Rectal smooth muscle tissue (tissue), 1 donor: ENCODE data around the gene TJP2.
"Not testable (repeated sequence)": the region's sequence is repeated elsewhere in the genome, so short reads cannot be mapped to it uniquely, and the experiment has no call there.

Experiments used
- H3K27ac ChIP-seq: one replicate; pipeline ENCODE4 v1.7.0; 2013; ENCODE audit warnings: low read depth, low read length, inconsistent platforms
- H3K27me3 ChIP-seq: one replicate; pipeline ENCODE4 v1.7.0; 2013; ENCODE audit warnings: low read length; ENCODE audit not compliant: control insufficient read depth, insufficient read depth
- H3K36me3 ChIP-seq: one replicate; pipeline ENCODE4 v1.7.0; 2013; ENCODE audit warnings: low read length; ENCODE audit not compliant: control insufficient read depth, insufficient read depth
- H3K4me1 ChIP-seq: one replicate; pipeline ENCODE4 v1.7.0; 2013; ENCODE audit warnings: low read length; ENCODE audit not compliant: control insufficient read depth, insufficient read depth
- H3K4me3 ChIP-seq: one replicate; pipeline ENCODE4 v1.7.0; 2013; ENCODE audit warnings: low read length
- H3K9ac ChIP-seq: one replicate; pipeline ENCODE4 v1.7.0; 2013; ENCODE audit warnings: low read length

The TJP2 gene

GRCh38 chr9:69279733-69280132 is 105.7 kb downstream of the TJP2 start:
- no peaks in the 10 kb centered on the region for H3K27me3 ChIP-seq
- no peak overlapping the region for H3K4me3 ChIP-seq
- no peak overlapping the region for H3K27ac ChIP-seq
- H3K36me3 ChIP-seq: no peaks in the 10 kb centered on the region
- H3K9ac ChIP-seq: no peak overlapping the region
- H3K4me1 ChIP-seq: no peaks in the 10 kb centered on the region

GRCh38 chr9:69283003-69283402 is 108.9 kb downstream of the TJP2 start:
- Histone ChIP-seq H3K27me3 (no peaks in the 10 kb centered on the region), H3K9ac (no peak overlapping the region), H3K4me3 (no peak overlapping the region), H3K4me1 (no peaks in the 10 kb centered on the region), H3K27ac (no peak overlapping the region), H3K36me3 (no peaks in the 10 kb centered on the region)

- Histone ChIP-seq H3K4me3 (no peak overlapping the region), H3K27ac (no peak overlapping the region), H3K27me3 (no peaks in the 10 kb centered on the region), H3K4me1 (peaks cover 5% of the 10 kb centered on the region), H3K9ac (no peak overlapping the region), H3K36me3 (no peaks in the 10 kb centered on the region)
These were observed 118.0 kb downstream of the TJP2 start for GRCh38 chr9:69292078-69292477.

- Histone ChIP-seq H3K4me1 (peaks cover 5% of the 10 kb centered on the region), H3K36me3 (no peaks in the 10 kb centered on the region), H3K27me3 (no peaks in the 10 kb centered on the region), H3K27ac (no peak overlapping the region), H3K4me3 (no peak overlapping the region), H3K9ac (no peak overlapping the region)
These were observed 119.1 kb downstream of the TJP2 start for GRCh38 chr9:69293156-69293555.

GRCh38 chr9:69295872-69296552 is 121.9 kb downstream of the TJP2 start:
- Histone ChIP-seq H3K27ac (no peak overlapping the region), H3K9ac (no peak overlapping the region)

GRCh38 chr9:69297300-69297980 is 123.4 kb downstream of the TJP2 start:
- Histone ChIP-seq H3K36me3 (no peaks in the 10 kb centered on the region), H3K27me3 (no peaks in the 10 kb centered on the region), H3K4me1 (peaks cover 5% of the 10 kb centered on the region), H3K27ac (no peak overlapping the region), H3K9ac (no peak overlapping the region), H3K4me3 (no peak overlapping the region)

More at GRCh38 chr9:69295872-69296552, 121.9 kb downstream of the TJP2 start:
- no peak overlapping the region for H3K4me3 ChIP-seq
- peaks cover 5% of the 10 kb centered on the region for H3K4me1 ChIP-seq
- no peaks in the 10 kb centered on the region for H3K36me3 ChIP-seq
- no peaks in the 10 kb centered on the region for H3K27me3 ChIP-seq

GRCh38 chr9:69299315-69299714 is 125.2 kb downstream of the TJP2 start:
- no peak overlapping the region for H3K4me3 ChIP-seq

GRCh38 chr9:69299826-69300225 is 125.7 kb downstream of the TJP2 start:
- H3K4me3 ChIP-seq: no peak overlapping the region
- H3K4me1 ChIP-seq: peaks cover 5% of the 10 kb centered on the region
- no peaks in the 10 kb centered on the region for H3K27me3 ChIP-seq
- no peaks in the 10 kb centered on the region for H3K36me3 ChIP-seq
- H3K27ac ChIP-seq: no peak overlapping the region
- no peak overlapping the region for H3K9ac ChIP-seq

More at GRCh38 chr9:69299315-69299714, 125.2 kb downstream of the TJP2 start:
- peaks cover 5% of the 10 kb centered on the region for H3K4me1 ChIP-seq
- no peaks in the 10 kb centered on the region for H3K27me3 ChIP-seq
- no peak overlapping the region for H3K27ac ChIP-seq
- H3K9ac ChIP-seq: no peak overlapping the region
- H3K36me3 ChIP-seq: no peaks in the 10 kb centered on the region

GRCh38 chr9:69303331-69303730 is 129.3 kb downstream of the TJP2 start:
- H3K27me3 ChIP-seq: no peaks in the 10 kb centered on the region
- H3K36me3 ChIP-seq: no peaks in the 10 kb centered on the region
- H3K4me3 ChIP-seq: no peak overlapping the region
- no peak overlapping the region for H3K27ac ChIP-seq
- peaks cover 6% of the 10 kb centered on the region for H3K4me1 ChIP-seq
- no peak overlapping the region for H3K9ac ChIP-seq

- H3K4me1 ChIP-seq, H3K27ac ChIP-seq, H3K4me3 ChIP-seq, H3K9ac ChIP-seq, H3K27me3 ChIP-seq, H3K36me3 ChIP-seq: not testable (repeated sequence)
These were observed 132.9 kb downstream of the TJP2 start for GRCh38 chr9:69306895-69307445.

GRCh38 chr9:69307446-69308205 is 133.5 kb downstream of the TJP2 start:
- H3K27me3 ChIP-seq: no peaks in the 10 kb centered on the region
- H3K4me3 ChIP-seq: no peak overlapping the region
- H3K36me3 ChIP-seq: no peaks in the 10 kb centered on the region
- H3K9ac ChIP-seq: no peak overlapping the region
- H3K4me1 ChIP-seq: peaks cover 8% of the 10 kb centered on the region
- H3K27ac ChIP-seq: no peak overlapping the region

- Histone ChIP-seq H3K36me3 (no peaks in the 10 kb centered on the region), H3K4me3 (no peak overlapping the region), H3K27me3 (no peaks in the 10 kb centered on the region), H3K9ac (no peak overlapping the region), H3K27ac (no peak overlapping the region), H3K4me1 (peaks cover 8% of the 10 kb centered on the region)
These were observed 134.3 kb downstream of the TJP2 start for GRCh38 chr9:69308206-69308931.
